Activated T-cell treated with anti-CD3 and anti-CD28 coated beads for 24 hours (primary cell): Measurements from ENCODE around the gene SLAMF8.

Source experiments
- DNase-seq: peaks from one replicate; pipeline ENCODE4 v3.0.0-alpha.2; 2020; ENCODE audit warnings: low read depth

Gene SLAMF8

DNA sequence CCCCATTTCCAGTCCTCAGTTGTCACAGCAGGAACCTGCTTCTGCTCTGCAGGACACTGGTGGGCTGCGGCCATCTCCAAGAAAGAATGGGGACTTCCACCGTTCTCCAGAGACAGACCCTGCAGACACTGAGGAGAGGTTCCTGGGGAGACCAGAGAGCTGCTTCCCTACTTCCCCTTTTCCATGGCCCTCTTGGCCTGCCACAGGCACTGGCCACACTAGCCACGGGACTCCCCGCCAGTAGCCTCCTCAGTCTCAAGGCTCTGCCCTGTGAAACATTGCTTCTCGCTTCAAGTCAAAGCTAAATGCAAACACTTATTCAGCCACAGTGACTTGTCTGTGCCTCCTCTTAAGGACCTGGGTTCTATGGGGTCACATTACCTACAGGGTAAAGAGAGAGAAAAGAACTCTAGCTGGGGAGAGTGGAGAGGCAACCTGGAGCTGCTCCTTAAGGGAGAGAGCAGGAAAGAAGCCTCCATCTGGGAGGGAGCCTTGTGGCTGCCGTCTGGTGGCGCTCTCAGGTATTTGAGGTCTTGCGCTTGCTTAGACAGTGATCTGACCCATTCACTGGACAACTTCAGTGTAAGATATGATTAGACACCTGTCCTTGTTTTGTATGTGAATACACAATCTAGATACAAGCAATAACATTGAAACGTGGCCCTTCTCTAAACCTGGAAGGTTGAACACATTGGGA, 5.4 kb upstream of the SLAMF8 start:
- DNase-seq = no peak

DNA sequence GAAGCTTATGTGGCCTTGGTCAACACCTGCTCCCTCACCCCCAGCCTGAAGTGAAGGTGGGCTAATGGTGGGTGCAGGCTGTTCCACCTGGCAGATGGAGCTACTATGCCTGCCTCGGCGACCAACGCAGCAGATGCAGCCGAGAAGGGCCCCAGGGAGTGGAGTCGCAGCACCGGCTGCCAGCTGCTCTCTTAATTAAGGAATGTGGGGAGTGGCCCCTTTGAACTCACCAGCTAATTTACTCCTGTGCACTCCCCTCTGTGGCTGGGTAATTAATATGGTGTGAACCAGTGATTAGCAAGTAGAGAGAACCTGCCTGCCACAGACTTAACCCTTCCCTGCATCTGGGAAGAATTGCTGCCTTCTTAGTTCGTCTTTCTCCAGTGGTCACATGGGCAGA, 3.3 kb upstream of the SLAMF8 start:
- no peak for DNase-seq

DNA sequence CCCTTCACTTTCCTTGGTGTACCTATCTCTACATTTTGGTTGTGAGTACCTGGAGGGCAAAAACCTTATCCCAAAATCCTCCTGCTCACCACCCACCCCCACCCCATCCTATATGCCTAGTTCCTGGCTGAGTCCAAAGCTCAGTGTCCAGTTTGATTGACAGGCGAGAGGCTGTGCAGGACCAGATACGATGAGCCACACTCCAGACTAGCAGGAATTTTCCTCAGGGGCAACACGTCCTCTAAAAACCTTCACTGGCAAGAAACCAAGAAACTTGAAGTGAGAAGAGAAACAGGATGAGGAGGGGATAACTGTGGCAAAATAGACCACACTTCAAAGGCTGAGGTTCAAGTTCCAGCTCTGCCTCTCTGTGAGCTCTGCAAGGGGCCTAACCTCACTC, 1.1 kb upstream of the SLAMF8 start:
- DNase-seq = no peak

DNA sequence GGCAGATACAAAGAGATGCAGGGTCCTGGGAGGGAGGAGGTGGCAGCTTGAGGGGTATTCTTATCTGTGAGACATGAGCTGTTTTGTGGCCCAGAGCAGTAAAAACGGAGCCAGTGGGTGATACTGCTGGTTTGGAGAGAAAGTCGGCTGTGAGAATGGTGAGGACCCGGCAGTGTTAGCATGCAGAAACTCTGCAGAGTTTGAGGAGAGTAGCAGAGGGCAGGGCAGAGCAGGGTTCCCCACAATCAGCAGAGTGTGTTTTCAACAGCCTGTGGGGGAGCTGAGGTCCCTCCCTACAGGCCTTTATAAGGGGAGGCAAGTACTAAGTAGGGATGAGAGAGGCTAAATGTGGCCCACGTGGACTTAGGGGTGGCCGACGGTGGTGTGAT, 423 bp downstream of the SLAMF8 start:
- no peak for DNase-seq

DNA sequence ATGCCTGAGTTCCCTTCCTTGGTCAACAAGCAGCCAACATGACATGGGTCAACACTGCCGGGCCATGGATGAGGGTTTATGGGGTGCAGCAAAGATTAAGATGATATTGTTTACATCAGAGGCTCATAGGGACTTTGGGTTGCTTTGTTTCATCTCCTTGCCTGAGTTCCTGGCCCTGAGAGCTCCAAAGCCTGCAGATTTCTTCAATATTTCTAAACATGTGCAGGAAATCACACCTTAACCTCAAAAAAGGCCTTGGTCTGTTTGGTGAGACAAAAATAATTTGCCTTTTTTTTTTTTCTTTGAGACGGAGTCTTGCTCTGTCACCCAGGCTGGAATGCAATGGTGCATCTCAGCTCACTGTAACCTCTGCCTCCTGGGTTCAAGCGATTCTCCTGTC, 876 bp downstream of the SLAMF8 start:
- no peak for DNase-seq

DNA sequence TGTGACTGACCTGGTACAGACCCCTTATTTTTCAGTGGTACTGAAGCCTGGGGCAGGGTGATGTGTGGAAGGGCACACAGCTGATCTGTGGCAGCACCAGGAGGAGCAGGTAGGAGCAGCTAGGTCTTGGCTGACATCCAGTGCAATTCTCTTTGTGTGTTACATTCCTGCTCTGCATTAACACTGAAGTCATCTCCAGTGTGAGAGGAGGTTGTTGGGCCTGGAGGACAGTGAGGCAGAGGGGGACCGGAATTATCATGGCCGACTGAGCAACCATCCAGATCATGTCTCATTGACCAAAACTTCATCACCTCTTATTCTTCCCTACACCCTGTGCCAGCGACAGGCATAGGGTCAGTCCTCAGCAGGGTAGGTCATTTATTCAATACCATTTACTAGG, 1.5 kb downstream of the SLAMF8 start:
- DNase-seq = no peak

DNA sequence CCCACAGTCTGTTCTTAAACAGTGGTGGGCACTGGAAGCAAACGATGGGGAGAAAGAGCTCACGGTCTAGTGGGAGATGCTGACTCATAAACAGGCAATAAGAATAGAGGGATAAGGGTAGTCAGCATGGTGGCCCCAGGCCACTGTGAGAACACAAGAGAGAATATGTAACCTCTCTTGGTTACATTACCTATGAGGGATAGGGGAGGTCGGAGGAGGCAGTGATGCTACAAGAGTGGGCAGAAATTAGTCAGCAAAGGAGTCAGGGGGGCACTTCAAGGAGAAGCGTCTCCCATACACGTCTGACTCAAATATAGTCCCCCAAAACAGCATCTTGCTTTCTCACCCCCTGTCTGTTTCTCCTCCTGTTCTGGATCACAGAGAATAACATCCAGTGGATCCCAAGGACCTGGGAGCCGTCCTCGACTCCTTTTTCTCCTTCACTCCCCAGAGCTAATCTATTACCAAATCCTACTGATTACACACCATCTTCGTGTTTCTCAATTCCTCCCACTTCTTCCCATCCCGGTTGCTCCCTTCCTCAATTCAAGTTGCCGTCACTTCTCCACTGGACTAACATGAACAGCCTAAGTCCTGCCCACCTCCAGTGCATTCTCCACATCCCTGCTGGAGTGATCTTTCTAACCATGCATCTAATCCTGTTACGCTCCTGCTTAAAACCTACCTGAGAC, 2.1 kb downstream of the SLAMF8 start:
- DNase-seq = no peak

DNA sequence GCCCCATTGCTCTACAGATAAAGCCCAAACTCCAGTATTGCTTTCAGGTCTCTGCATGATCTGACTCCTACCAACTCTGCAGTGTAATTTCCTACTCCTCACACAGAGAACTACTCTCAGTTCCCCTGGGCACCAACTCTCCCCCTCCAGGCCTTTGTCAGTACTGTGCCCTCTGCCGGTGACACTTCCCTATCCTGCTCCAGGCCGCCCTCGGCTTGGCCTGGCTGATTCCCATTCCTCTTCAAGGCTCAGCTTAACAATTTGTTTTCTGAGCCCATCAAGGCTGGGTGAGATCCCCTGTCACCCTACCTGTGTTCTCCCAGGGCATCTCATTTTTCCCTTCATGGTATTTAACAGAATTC, 2.6 kb downstream of the SLAMF8 start:
- DNase-seq = no peak

DNA sequence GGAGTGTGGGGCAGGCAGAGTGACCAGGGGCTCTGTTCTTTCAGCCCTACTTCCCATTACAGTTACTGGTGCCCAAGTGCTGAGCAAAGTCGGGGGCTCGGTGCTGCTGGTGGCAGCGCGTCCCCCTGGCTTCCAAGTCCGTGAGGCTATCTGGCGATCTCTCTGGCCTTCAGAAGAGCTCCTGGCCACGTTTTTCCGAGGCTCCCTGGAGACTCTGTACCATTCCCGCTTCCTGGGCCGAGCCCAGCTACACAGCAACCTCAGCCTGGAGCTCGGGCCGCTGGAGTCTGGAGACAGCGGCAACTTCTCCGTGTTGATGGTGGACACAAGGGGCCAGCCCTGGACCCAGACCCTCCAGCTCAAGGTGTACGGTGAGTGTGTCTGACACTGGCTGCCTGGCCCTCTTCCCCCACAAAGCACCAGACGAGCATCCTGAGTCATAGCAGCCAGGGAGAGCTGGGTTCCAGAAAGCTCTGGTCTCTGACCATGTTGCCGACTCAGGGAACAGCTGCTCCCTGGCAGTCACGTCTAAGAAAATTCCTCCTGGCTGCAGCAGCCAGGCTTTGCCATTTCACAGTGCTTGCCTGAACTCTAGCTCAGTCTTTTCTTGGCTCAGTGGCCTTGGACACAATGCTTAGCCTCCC, 3.3 kb downstream of the SLAMF8 start:
- no peak for DNase-seq

DNA sequence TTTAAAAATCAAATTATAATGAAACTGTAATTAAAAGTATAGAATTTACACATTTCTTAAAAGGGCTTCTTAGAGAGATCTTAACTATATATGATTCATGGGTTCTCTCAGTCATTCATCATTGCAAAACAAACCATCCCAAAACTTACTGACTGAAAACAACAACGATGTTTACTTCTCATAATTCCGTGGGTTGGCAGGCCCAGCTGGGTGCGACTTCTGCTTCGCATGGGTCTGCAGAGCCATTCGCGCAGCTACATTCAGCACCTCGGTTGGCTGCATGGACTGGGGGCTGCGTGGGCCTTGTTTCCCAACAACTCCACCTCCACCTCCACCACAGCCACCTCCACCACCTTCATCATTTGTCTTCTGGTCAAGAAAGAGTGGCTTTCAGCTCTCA, 4.0 kb downstream of the SLAMF8 start:
- no peak for DNase-seq

DNA sequence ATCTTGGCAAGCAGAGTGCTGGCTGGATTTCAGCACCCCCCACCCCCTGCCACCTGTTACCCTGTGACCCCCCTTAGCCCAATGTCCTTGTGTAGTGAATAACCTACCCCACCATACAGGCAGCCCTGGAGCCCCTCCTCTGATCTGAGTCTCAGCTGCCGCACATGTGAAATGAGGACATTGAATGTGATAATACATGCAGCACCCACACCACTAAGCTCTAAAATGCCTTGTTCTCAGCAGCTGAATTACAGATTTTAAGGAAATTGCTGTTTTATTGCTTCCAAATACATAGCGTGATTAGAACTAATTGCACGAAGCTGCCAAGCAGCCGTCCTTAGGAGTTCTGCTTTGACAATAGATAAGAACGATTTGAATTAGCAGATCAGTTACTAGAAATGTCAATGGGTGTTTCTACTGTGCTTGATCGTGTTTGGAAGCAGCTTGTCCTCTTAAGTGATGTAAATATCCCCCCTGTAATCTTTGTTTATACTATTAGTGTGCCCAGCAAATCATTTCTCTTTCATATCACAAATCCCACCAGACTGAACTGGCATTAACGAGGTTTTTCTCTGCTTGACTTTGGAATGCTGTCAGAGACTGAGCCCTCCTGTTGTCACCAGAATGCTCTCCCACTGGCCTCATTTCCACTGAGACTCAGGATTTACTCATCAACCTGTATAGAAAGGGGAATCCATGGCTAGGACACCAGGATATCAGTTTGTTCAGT, 4.9 kb downstream of the SLAMF8 start:
- DNase-seq = no peak

DNA sequence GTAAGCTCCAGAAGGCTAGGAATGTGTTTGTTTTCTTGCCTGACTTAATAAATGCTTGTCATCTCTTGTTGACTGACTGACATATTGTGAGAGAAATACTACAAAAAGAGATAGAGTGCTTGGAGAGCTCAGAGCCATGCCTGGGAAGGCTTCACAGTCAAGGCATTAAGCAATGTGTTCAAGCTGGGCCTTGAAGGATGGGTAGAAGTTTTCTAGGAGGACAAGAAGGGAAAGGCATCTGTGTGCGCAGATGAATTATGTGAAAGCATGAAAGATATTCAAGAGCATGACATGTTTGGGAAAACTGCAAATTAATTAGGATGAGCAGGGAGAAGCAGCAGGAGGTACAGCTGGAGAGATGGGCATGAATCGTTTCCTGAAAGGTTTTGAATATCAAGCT, 5.6 kb downstream of the SLAMF8 start:
- DNase-seq = no peak

DNA sequence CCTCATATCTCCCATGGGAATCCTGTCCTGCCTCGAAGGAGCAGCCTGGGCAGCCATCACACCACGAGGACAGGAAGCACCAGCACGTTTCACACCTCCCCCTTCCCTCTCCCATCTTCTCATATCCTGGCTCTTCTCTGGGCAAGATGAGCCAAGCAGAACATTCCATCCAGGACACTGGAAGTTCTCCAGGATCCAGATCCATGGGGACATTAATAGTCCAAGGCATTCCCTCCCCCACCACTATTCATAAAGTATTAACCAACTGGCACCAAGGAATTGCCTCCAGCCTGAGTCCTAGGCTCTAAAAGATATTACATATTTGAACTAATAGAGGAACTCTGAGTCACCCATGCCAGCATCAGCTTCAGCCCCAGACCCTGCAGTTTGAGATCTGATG, 8.7 kb downstream of the SLAMF8 start:
- DNase-seq = no peak

DNA sequence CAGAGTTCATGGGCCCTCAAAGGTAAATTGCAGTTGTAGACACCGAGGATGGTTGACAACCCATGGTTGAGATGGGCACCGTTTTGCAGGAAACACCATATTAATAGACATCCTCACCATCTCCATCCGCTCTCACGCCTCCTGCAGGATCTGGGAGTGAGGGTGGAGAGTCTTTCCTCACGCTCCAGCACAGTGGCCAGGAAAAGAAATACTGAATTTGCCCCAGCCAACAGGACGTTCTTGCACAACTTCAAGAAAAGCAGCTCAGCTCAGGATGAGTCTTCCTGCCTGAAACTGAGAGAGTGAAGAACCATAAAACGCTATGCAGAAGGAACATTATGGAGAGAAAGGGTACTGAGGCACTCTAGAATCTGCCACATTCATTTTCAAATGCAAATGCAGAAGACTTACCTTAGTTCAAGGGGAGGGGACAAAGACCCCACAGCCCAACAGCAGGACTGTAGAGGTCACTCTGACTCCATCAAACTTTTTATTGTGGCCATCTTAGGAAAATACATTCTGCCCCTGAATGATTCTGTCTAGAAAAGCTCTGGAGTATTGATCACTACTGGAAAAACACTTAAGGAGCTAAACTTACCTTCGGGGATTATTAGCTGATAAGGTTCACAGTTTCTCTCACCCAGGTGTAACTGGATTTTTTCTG, 9.3 kb downstream of the SLAMF8 start:
- no peak for DNase-seq

DNA sequence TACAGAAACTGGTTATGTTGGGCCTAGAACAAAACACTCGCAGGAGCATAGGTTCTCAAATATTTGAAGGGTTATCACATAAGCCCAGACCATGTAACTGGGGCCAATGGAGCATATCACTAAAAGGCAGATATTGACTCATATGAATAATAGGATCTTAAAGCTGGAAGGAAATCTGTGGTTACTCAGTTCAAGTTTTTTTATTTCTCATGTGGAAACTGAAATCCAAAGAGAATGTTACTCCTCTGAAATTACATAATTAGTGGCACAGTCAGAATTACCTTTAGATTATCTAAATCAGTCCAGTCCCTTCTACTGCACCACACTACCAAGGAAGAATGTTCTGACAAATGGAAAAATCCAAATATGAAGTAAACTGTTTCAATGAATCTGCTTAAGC, 12.0 kb downstream of the SLAMF8 start:
- DNase-seq = no peak

DNA sequence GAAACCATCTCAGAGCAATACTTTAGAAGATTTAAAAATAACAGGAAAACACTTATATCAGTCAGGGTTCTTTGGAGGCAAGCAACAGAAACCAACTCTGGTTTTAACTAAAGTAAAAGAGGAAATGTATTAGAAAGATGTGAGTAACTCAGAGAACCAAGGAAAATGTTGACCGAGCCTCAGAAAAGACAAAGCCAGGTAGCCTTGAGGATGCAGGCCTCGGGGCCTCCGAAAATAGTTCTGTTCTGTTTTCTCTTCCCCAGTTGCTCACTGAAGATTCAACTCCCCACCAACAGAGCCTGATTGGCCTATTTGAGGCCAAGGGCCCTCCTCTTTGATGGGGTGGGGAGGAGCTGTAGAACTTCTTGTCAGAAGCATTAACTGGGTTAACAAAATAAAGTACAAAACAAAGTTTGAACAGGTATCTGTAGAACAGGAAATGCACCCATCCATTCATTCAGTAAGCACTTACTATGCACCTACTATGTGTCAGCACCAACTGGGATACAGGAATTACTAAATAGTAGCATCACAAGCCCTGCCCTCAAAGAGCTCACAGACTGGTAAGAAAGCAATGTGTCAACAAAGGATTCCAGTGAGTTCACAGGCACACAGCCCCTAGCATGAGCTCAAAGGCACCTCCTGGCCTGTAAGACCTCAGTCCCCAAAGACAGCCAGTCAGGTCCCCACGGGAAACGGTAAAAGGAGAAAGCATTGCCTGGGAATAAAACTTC, 12.6 kb downstream of the SLAMF8 start:
- no peak for DNase-seq

DNA sequence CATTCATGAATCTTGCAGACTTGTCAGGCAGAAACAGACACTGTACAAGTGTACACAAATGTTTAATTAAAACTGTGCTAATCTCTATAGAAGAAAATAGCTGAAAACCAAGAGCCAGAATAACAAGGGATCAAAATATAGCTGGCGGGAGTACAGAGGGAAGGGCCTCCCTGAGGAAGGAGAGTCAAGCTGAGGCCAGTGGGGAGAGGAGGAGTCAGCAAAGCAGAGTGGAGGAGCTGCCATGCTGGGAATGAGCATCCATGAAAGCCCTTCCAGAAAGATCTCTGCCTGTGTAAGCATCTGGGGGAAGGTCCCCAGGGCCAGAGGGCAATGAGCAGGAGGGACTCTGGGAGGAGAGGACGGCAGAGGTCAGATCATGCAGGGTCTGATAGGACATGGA, 15.1 kb downstream of the SLAMF8 start:
- no peak for DNase-seq

DNA sequence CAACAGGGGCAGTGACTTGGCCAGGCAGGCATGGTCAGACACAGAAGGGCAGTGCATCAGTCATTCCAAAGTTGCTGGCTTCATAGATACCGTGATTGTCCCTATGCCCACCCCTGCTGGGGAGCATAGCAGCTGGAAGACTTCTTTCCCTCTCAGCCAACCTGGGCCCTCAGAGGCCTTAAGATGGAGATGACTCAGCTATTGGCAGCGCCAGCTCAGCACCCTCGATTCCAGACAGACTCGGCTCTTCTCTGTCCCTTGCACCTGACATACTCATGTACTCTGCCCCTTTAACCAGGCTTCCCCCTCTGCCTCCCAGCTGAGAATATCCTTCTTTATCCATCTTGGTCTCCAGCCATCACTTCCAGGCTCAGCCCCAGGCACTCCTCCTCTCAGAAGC, 16.8 kb downstream of the SLAMF8 start:
- no peak for DNase-seq

DNA sequence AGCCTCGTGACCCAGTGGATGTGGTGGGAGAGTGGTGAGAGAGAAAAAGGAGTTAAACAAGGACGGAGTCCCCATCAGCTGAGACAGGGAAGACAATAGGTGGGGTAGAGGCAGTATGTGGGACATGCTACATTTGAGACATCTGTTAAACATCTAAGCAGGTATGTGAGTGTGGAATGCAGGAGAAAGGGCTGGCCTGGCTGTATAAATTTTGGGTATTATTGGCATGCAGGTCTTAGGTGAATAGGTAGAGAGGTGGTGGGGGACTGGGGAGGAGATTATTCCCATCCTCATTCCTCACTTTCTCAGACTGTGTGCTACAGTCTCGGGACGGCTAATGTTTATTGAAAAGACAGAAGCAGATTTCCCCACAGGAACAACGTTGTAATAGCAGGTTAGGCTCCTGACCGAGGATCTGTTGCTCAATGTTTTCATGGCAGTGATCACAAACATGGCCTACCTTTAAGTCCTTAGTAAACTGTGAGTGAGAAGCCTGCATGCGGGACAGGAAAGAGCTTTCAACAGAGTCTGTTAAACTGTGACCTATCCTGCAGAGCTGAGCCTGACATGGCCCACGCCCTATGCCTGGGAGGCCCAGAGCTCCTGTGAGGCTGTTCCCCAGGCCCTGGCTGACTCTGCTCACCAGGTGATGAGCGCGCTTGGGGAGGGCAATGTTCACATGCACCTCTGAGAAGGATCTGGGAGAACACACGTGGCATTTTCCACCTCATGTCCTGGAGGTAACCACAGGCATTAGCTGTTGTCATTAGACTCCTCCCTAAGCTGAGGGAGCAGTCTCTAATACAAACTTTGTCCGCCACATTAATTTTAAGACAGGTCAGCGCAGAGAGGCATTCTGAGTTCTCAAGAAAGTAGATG, 19.3 kb downstream of the SLAMF8 start:
- no peak for DNase-seq

DNA sequence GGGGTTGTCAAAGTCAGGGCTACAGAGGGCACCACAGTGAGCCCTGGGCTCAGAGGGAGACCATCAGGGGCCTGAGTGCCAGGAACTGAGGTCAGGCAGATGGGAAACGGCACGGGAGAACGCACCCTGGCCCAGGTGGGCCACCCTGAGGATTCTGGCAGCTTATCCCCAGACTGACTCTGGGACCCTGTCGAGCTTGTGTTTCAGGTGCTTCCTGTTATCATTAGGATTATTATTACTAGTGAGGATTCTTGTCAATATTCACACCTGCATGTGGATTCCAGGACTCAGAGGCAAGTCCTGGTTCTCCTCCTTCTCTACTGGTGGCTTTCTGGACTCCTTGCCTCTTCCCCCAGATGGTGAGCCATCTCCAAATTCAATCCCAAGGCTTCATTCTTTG, 20.6 kb downstream of the SLAMF8 start:
- DNase-seq = no peak

DNA sequence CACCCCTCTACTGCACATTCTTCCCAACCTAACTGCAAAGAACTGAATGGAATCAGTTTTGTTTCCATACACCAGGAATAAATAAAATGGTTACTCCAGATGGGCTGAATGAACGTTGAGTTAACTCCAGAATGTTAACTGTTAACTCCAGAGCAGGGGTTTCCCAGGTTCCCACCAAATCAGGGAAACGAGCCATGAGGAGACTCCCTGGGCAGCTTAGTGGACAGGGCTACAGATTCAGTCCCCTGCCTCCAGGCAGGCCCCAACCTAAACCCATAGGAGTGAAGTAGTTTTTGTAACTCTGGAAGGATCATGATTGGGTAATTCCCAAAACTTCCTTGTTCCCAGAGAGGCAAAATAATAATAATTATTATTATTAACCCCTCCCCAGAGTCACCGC, 21.7 kb downstream of the SLAMF8 start:
- no peak for DNase-seq
